GM12878 (cell line): Measurements from ENCODE around the gene SMARCD2. TPM values are rescaled to one million over a fixed set of nuclear protein-coding genes. Genes with fewer than 3 reads are reported as not detected.

ENCODE experiments used
- ATAC-seq: fragments of 200-7000 bp; cut with Tn5 transposase; 3 replicates; pipeline ENCODE4 v1.9.1; 2020; ENCODE audit warnings: mild to moderate bottlenecking, moderate library complexity
- BruUV-seq: library from RNA; stranded (reverse); fragments of 400-500 nt; replicated peaks from 2 replicates; lab custom pipeline; 2021; lab: Mats Ljungman, UMichigan
- CTCF ChIA-PET: fragments of 300-600 bp; sonication (Branson Sonifier 250); formaldehyde crosslinking; extraction: SDS; loops from one replicate; lab custom pipeline; 2021; ENCODE audit warnings: inconsistent platforms; lab: Yijun Ruan, JAX
- POLR2A ChIA-PET: fragments of 350-600 bp; formaldehyde crosslinking; extraction: SDS; loops from one replicate; lab custom pipeline; 2021; ENCODE audit warnings: inconsistent platforms; lab: Charles Lee
- RAD21 ChIA-PET: fragments of 300-600 bp; sonication (Branson Sonifier 250); formaldehyde crosslinking; loops from one replicate; lab custom pipeline; 2023; ENCODE audit warnings: antibody characterized with exemption; ENCODE audit not compliant: unreplicated experiment; lab: Charles Lee
- SMC1A ChIA-PET: fragments of 300-600 bp; sonication (Branson Sonifier 250); formaldehyde crosslinking; loops from one replicate; lab custom pipeline; 2023; ENCODE audit not compliant: unreplicated experiment, uncharacterized antibody; lab: Charles Lee
- DNase-seq: peaks from one replicate; pipeline ENCODE4 v3.0.0-alpha.2; 2011; ENCODE audit warnings: low read depth, low spot score
- FAIRE-seq: peaks from 3 replicates; lab custom pipeline; 2011; peaks lifted over from hg19 to GRCh38; lab: Jason Lieb, UNC
- H2AFZ ChIP-seq: 2 replicates; pipeline ENCODE4 v1.6.0; 2011; ENCODE audit warnings: low read depth, low read length, control low read depth; ENCODE audit not compliant: control insufficient read depth
- H3K27ac ChIP-seq: 2 replicates; pipeline ENCODE4 v1.5.1; 2011; ENCODE audit warnings: control low read depth; ENCODE audit not compliant: control insufficient read depth, insufficient read depth
- H3K27me3 ChIP-seq, 2 experiments: replicated peaks in 1 of 2; 2 replicates each; pipeline versions ENCODE4 v1.6.0 to v1.6.1; 2011; ENCODE audit warnings: low read length in 1 of 2; ENCODE audit not compliant: control insufficient read depth in 2 of 2, insufficient read depth in 2 of 2
- H3K36me3 ChIP-seq, 2 experiments: 2 replicates each; pipeline ENCODE4 v1.5.1; 2011; ENCODE audit warnings: low read length in 1 of 2; ENCODE audit not compliant: control insufficient read depth in 2 of 2, insufficient read depth in 2 of 2
- H3K4me1 ChIP-seq: 2 replicates; pipeline ENCODE4 v1.6.1; 2011; ENCODE audit warnings: mild to moderate bottlenecking, low read length, moderate library complexity, mixed read lengths; ENCODE audit not compliant: control insufficient read depth, insufficient read depth
- H3K4me2 ChIP-seq: 2 replicates; pipeline ENCODE4 v1.6.0; 2011; ENCODE audit warnings: control low read depth; ENCODE audit not compliant: control insufficient read depth, insufficient read depth
- H3K4me3 ChIP-seq: fragments of 200-600 bp; sonication (generic); 2 replicates; pipeline ENCODE4 v1.5.1; 2016
- H3K79me2 ChIP-seq: 2 replicates; pipeline ENCODE4 v1.6.0; 2011; ENCODE audit warnings: low read length; ENCODE audit not compliant: control insufficient read depth, insufficient read depth
- H3K9ac ChIP-seq: 2 replicates; pipeline ENCODE4 v1.8.0; 2011; ENCODE audit warnings: low read length, control low read depth, mixed read lengths; ENCODE audit not compliant: control insufficient read depth, insufficient read depth
- H3K9me3 ChIP-seq: replicated peaks from 3 replicates; pipeline ENCODE4 v1.5.1; 2011; ENCODE audit warnings: mild to moderate bottlenecking, low read length; ENCODE audit not compliant: control insufficient read depth, insufficient read depth
- H4K20me1 ChIP-seq: 2 replicates; pipeline ENCODE4 v1.6.0; 2011; ENCODE audit not compliant: control insufficient read depth, insufficient read depth
- DPF2 ChIP-seq: fragments of 450-650 bp; IDR thresholded peaks from 2 replicates; pipeline ENCODE4 v1.6.1; 2017; ENCODE audit warnings: mild to moderate bottlenecking
- IRF3 ChIP-seq: fragments of 450-650 bp; IDR thresholded peaks from 2 replicates; pipeline ENCODE4 v1.6.1; 2014; ENCODE audit warnings: mild to moderate bottlenecking
- NFXL1 ChIP-seq: fragments of 450-650 bp; IDR thresholded peaks from 2 replicates; pipeline ENCODE4 v1.6.1; 2017; ENCODE audit warnings: antibody characterized with exemption, mild to moderate bottlenecking, borderline replicate concordance
- YY1 ChIP-seq: IDR thresholded peaks from 2 replicates; pipeline ENCODE4 v1.6.1; 2011; ENCODE audit warnings: low read depth, mild to moderate bottlenecking, low read length
- ZBTB33 ChIP-seq: fragments of 450-650 bp; IDR thresholded peaks from 2 replicates; pipeline ENCODE4 v1.6.1; 2017; ENCODE audit warnings: mild to moderate bottlenecking
- WGBS: methylation state at CpG from one replicate; pipeline ENCODE4 v1.1.6; 2016; ENCODE audit warnings: low lambda C conversion rate; ENCODE audit not compliant: insufficient replicate concordance, insufficient coverage; ENCODE audit errors: missing lambda C conversion rate; 5-methylcytosine and 5-hydroxymethylcytosine counted together
- in situ Hi-C: fragments of 300-500 bp; cut with MboI; formaldehyde crosslinking; loops from 9 replicates; pipeline ENCODE4 v1.14.3; 2018; ENCODE audit warnings: mixed read lengths
- intact Hi-C: fragments of 100-400 bp; cut with micrococcal nuclease; formaldehyde crosslinking; loops from one replicate; pipeline ENCODE4 v1.14.2; 2022; ENCODE audit not compliant: unreplicated experiment
- polyA plus RNA-seq, 11 experiments: library from polyadenylated mRNA; depleted of rRNA in 4 of 11; unstranded in 6 of 11; stranded (reverse) in 5 of 11; fragments of >200 nt; fragmentation: Nextera tagmentation in 4 of 11; fragmentation: Illumina TruSeq in 1 of 11; extraction: Ambion mirVana in 4 of 11; extraction: Trizol in 1 of 11; gene quantifications; 1 replicate in 1 of 11; 2 replicates in 10 of 11; pipeline versions ENCODE4 v1.2.1 to v1.2.3, GENCODE V29; 2011 to 2016; ENCODE audit warnings: inconsistent platforms in 2 of 11, missing spikeins in 2 of 11, low read depth in 1 of 11
- total RNA-seq, 4 experiments: library from RNA; depleted of rRNA in 3 of 4; stranded (reverse); fragments of >200 nt in 3 of 4; fragmentation: Illumina TruSeq in 1 of 4; extraction: Trizol in 1 of 4; gene quantifications; 2 replicates each; pipeline versions ENCODE4 v1.2.1 to v1.2.3, GENCODE V29; 2013 to 2021

Gene SMARCD2
- total and polyA plus RNA-seq, 10 of the 15 experiments (the other 5 are each of a cell fraction or from before 2014, with no cell fraction given): 2.4 to 111 (median 63.6) TPM

- SMC1A ChIA-PET: interaction anchor here (0.9 to 1.7 kb wide), 5 partner anchors 12 to 96 kb away, joined by 3 to 4 read pairs (median 3); no protein-coding TSS in a partner anchor
- intact Hi-C loops (no loop called here), in situ Hi-C loops (no loop called here)
- DNase-seq: no peak
- H3K27me3 ChIP-seq: no peaks in the 10 kb centered on the region
- no peaks in the 10 kb centered on the region for H4K20me1 ChIP-seq
- POLR2A ChIA-PET: interaction anchor here (0.6 to 1.0 kb wide), 6 partner anchors 14 to 1193 kb away, joined by 3 to 8 read pairs (median 3); no protein-coding TSS in a partner anchor
- 74% methylated on average over 9 of the region's 9 CpGs for WGBS
- H3K9ac ChIP-seq: no peak overlapping the region
- ATAC-seq: no peak
- FAIRE-seq: no peak
- no peak overlapping the region for H3K27ac ChIP-seq
- H3K36me3 ChIP-seq: peaks cover 9 to 41% of the 10 kb centered on the region in 2 experiments
- no peak for TF ChIP-seq YY1
- TF ChIP-seq IRF3: no peak
- TF ChIP-seq ZBTB33: no peak
- TF ChIP-seq DPF2: no peak
- no peak for TF ChIP-seq NFXL1
- RAD21 ChIA-PET: interaction anchor here (1.3 to 1.4 kb wide), 2 partner anchors 19 to 113 kb away, joined by 3 to 5 read pairs; no protein-coding TSS in a partner anchor
- H3K4me3 ChIP-seq: no peak overlapping the region
- H3K79me2 ChIP-seq: no peaks in the 10 kb centered on the region
- BruUV-seq: no TSS peak
- no peak overlapping the region for H3K4me2 ChIP-seq
- H3K9me3 ChIP-seq: no peaks in the 10 kb centered on the region
- CTCF ChIA-PET: interaction anchor here (1.0 to 1.7 kb wide), 4 partner anchors 18 to 60 kb away, joined by 3 to 5 read pairs (median 4); no protein-coding TSS in a partner anchor
- no peak overlapping the region for H2AFZ ChIP-seq
- H3K4me1 ChIP-seq: no peaks in the 10 kb centered on the region
Observed at GRCh38 chr17:63809970-63810369, 32.5 kb downstream of the SMARCD2 start.
